Right hindlimb (tissue), 1 donor: ENCODE measurements around the gene RNPEPL1.

Experiments
- DNase-seq: peaks from one replicate; pipeline ENCODE4 v3.0.0-alpha.2; 2018

The RNPEPL1 gene

GRCh38 chr2:240578488-240578887 lies 10.2 kb downstream of the RNPEPL1 start:
- no peak for DNase-seq

GRCh38 chr2:240579071-240579762 lies 10.9 kb downstream of the RNPEPL1 start:
- DNase-seq: no peak

- DNase-seq: no peak
These were observed 11.7 kb downstream of the RNPEPL1 start for GRCh38 chr2:240579771-240580614.

- no peak for DNase-seq
These were observed 13.5 kb downstream of the RNPEPL1 start for GRCh38 chr2:240581811-240582210.

GRCh38 chr2:240582781-240583180 lies 14.5 kb downstream of the RNPEPL1 start:
- no peak for DNase-seq

GRCh38 chr2:240583774-240584173 lies 15.5 kb downstream of the RNPEPL1 start:
- no peak for DNase-seq

GRCh38 chr2:240584486-240585031 lies 16.3 kb downstream of the RNPEPL1 start:
- DNase-seq: no peak

- no peak for DNase-seq
These were observed 16.8 kb downstream of the RNPEPL1 start for GRCh38 chr2:240585101-240585500.

- no peak for DNase-seq
These were observed 17.5 kb downstream of the RNPEPL1 start for GRCh38 chr2:240585681-240586197.

GRCh38 chr2:240586198-240586918 lies 18.1 kb downstream of the RNPEPL1 start, which contains the start of gene CAPN10:
CAPN10 (plus strand) TSS chr2:240586734; CDS start chr2:240586912, 178 bp downstream.
- DNase-seq: peak; percentile 98

GRCh38 chr2:240586919-240587800 lies 18.9 kb downstream of the RNPEPL1 start:
- no peak for DNase-seq

GRCh38 chr2:240588006-240588655 lies 19.8 kb downstream of the RNPEPL1 start:
- DNase-seq: no peak

GRCh38 chr2:240588669-240589068 lies 20.4 kb downstream of the RNPEPL1 start:
- no peak for DNase-seq

GRCh38 chr2:240589375-240589774 lies 21.1 kb downstream of the RNPEPL1 start:
- DNase-seq: no peak

- no peak for DNase-seq
These were observed 21.7 kb downstream of the RNPEPL1 start for GRCh38 chr2:240589850-240590525.

GRCh38 chr2:240590681-240591111 lies 22.4 kb downstream of the RNPEPL1 start:
- DNase-seq: no peak

- no peak for DNase-seq
These were observed 22.9 kb downstream of the RNPEPL1 start for GRCh38 chr2:240591226-240591625.

GRCh38 chr2:240591784-240592183 lies 23.5 kb downstream of the RNPEPL1 start:
- no peak for DNase-seq

- no peak for DNase-seq
These were observed 24.9 kb downstream of the RNPEPL1 start for GRCh38 chr2:240593026-240593702.
